Thyroid gland (tissue), 4 donors: ENCODE results near the gene UBE2E2.

Experiments
- POLR2A ChIP-seq, 2 donors: fragments of 450-650 bp; IDR thresholded peaks; one replicate each; pipeline ENCODE4 v1.6.1; 2017; ENCODE audit warnings: antibody characterized with exemption in 2 of 2, mild to moderate bottlenecking in 2 of 2, moderate library complexity in 1 of 2
- TF ChIP-seq, protein P1 (sequence below), 6 experiments: fragments of 200-600 bp in 3 of 6; fragments of 450-650 bp in 3 of 6; sonication (generic) in 3 of 6; IDR thresholded peaks; one replicate each; pipeline ENCODE4 v1.5.1; 2016 to 2019; ENCODE audit warnings: antibody characterized with exemption in 6 of 6, mild to moderate bottlenecking in 2 of 6, inconsistent platforms in 1 of 6, moderate library complexity in 1 of 6

DNA sequence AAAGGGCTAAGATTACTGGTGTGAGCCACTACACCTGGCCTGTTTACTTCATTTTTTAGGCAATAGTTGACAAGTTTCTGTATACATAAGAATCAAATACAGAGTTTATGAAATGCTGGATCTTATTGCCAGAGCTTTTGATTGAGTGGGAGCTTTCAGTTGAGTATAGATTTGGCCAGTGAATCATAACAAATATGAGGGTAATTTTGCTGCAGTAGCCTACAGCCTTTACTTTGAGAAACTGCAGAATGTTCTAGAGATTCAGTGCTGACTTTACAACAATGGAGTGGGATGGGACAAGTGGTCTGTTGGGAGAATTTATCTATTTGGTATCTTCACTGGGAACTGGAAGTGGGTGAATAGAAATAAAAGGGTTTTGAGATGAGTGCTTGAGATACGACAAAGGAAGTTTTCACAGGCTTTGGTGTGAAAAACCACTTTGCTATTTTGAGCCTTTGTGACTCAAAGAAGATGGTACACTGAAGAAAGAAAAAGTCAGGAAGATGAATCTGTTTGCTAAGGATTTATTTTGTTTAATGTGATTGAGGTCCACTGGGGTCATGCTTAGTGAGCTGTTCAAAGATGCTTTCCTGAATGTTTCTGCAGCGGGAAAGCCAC, 227.8 kb downstream of the UBE2E2 start:
- TF ChIP-seq, protein P1, sequence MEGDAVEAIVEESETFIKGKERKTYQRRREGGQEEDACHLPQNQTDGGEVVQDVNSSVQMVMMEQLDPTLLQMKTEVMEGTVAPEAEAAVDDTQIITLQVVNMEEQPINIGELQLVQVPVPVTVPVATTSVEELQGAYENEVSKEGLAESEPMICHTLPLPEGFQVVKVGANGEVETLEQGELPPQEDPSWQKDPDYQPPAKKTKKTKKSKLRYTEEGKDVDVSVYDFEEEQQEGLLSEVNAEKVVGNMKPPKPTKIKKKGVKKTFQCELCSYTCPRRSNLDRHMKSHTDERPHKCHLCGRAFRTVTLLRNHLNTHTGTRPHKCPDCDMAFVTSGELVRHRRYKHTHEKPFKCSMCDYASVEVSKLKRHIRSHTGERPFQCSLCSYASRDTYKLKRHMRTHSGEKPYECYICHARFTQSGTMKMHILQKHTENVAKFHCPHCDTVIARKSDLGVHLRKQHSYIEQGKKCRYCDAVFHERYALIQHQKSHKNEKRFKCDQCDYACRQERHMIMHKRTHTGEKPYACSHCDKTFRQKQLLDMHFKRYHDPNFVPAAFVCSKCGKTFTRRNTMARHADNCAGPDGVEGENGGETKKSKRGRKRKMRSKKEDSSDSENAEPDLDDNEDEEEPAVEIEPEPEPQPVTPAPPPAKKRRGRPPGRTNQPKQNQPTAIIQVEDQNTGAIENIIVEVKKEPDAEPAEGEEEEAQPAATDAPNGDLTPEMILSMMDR (IDR thresholded peaks at IDR 0.05) = no peak
- TF ChIP-seq POLR2A (IDR thresholded peaks at IDR 0.05) = no peak
